Measurements from ENCODE around the gene SAT2. TPM values are rescaled to one million over a fixed set of nuclear protein-coding genes. Genes with fewer than 3 reads are reported as not detected.

SAT2 gene
- total and polyA plus RNA-seq, 10 of the 15 experiments (the other 5 are each of a cell fraction or from before 2014, with no cell fraction given): 14.6 to 44.0 (median 27.9) TPM

DNA sequence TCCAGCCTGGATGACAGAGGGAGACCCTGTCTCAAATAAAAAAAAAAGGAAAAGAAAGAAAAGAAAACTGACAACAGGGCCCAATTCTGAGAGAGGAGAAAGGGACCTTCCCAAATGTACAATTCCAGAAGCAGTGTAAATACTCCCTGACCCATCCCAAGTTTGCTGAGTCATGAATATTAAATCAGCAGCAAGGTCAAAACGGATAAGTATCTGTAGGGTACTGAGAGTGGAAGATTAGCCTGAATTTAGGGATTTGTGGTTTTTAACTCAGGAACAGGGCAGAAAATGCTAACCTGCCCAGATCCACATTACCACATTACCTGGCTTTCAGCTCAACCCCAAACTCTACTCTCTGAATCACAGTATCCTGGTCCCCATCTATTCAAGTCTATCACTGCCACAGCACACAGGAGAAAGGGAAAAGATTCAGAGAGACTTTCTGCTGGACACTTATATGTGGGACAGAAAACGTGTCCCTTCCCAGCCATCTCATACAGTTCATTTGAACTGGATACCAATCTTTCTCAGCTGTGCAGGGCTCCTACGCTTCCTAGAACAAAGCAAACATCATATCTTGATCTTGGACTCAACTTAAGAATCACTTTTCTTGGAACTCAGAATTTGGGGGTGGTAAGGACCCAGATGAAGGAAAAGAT is 15.9 kb downstream of the SAT2 start:
- TF ChIP-seq BMI1 (IDR thresholded peaks at IDR 0.05; ENCODE audit: borderline replicate concordance) (no peak), NFYB (IDR thresholded peaks at IDR 0.05; ENCODE audit: insufficient read depth, low read depth, low read length) (no peak), KLF5 (IDR thresholded peaks at IDR 0.05; ENCODE audit: partially characterized antibody) (no peak)
- DNase-seq (ENCODE audit: low read depth, low spot score) (no peak), ATAC-seq (no peak), FAIRE-seq (no peak)
- peaks cover 31% of the 10 kb centered on the region for H3K79me2 ChIP-seq (ENCODE audit: control insufficient read depth, insufficient read depth, low read length)
- ChIA-PET POLR2A (interaction anchor here (0.8 to 2.6 kb wide), 7 partner anchors 16 to 74 kb away, joined by 3 to 8 read pairs (median 4); partner anchors contain the start of genes ATP1B2 and SAT2), SMC1A (ENCODE audit: uncharacterized antibody, unreplicated experiment) (interaction anchor here (0.6 to 2.9 kb wide), 3 partner anchors 16 to 35 kb away, joined by 3 to 12 read pairs (median 7); partner anchors contain the start of genes MPDU1 and SAT2), CTCF (interaction anchor here (0.6 to 3.6 kb wide), 10 partner anchors 21 to 685 kb away, joined by 3 to 18 read pairs (median 4); partner anchors contain the start of genes MPDU1, TP53 and WRAP53), RAD21 (ENCODE audit: unreplicated experiment) (interaction anchor here (0.8 kb wide), 1 partner anchor 77 kb away, joined by 3 read pairs; the partner anchor contains the start of gene WRAP53)
- no peaks in the 10 kb centered on the region for H3K9me3 ChIP-seq (replicated peaks; ENCODE audit: control insufficient read depth, insufficient read depth, low read length)
- WGBS (ENCODE audit: insufficient coverage, insufficient replicate concordance, low lambda C conversion rate, missing lambda C conversion rate): 46% methylated on average over 3 of the region's 3 CpGs
- no peaks in the 10 kb centered on the region; the same call in 1 of the 2 replicates for H4K20me1 ChIP-seq (ENCODE audit: control insufficient read depth, insufficient read depth)
- in situ Hi-C loops (cut with MboI) (no loop called here), intact Hi-C loops (cut with micrococcal nuclease; ENCODE audit: unreplicated experiment) (loop anchor here (5.0 kb wide), 1 partner anchor 76 kb away; the partner anchor contains the start of genes TP53 and WRAP53)
- H3K27me3 ChIP-seq (replicated peaks in 1 of 2; ENCODE audit: control insufficient read depth in 2 of 2, insufficient read depth in 2 of 2, low read length in 1 of 2): no peaks in the 10 kb centered on the region
- H3K9ac ChIP-seq (ENCODE audit: control insufficient read depth, insufficient read depth, low read length): no peak overlapping the region
- H3K36me3 ChIP-seq (ENCODE audit: control insufficient read depth in 2 of 2, insufficient read depth in 2 of 2, low read length in 1 of 2): peaks cover 0 to 4% of the 10 kb centered on the region in 2 experiments; a peak in 1 of 4 replicates
- no TSS peak for BruUV-seq (replicated peaks)
- H3K4me3 ChIP-seq: peak overlapping the region; percentile 40
- peaks cover 4% of the 10 kb centered on the region; the same call in 1 of the 2 replicates for H3K4me1 ChIP-seq (ENCODE audit: control insufficient read depth, insufficient read depth, low read length)
- peak overlapping the region; percentile 40 for H3K4me2 ChIP-seq (ENCODE audit: control insufficient read depth, insufficient read depth)
- H3K27ac ChIP-seq (ENCODE audit: control insufficient read depth, insufficient read depth): no peak overlapping the region
- H2AFZ ChIP-seq (ENCODE audit: control insufficient read depth, low read depth, low read length): no peak overlapping the region

DNA sequence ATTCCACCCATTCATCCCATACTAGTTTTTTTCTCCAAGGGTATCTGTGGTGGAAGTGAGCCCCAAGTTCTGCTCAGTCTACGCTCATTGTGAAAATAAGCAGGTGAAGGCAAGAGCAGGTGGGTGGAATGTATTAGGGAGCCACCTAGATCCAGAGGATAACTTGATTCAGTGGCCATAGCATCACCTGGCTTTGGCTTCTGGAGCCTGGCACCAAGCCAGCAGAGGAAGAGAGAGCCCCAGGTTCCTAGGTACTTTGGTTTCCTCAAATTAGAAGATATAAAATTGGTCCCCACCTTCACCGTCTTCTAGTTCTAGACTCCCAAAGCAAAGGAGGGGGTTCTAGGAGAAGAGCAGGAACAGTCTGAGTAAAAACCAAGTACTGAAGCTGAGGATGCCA is 17.0 kb downstream of the SAT2 start:
- Histone ChIP-seq H3K79me2 (ENCODE audit: control insufficient read depth, insufficient read depth, low read length) (peaks cover 31% of the 10 kb centered on the region), H3K36me3 (ENCODE audit: control insufficient read depth in 2 of 2, insufficient read depth in 2 of 2, low read length in 1 of 2) (peaks cover 0 to 7% of the 10 kb centered on the region in 2 experiments; a peak in 1 of 4 replicates), H3K9me3 (replicated peaks; ENCODE audit: control insufficient read depth, insufficient read depth, low read length) (no peaks in the 10 kb centered on the region), H3K4me2 (ENCODE audit: control insufficient read depth, insufficient read depth) (no peak overlapping the region), H3K4me3 (no peak overlapping the region), H3K27ac (ENCODE audit: control insufficient read depth, insufficient read depth) (no peak overlapping the region), H3K27me3 (replicated peaks in 1 of 2; ENCODE audit: control insufficient read depth in 2 of 2, insufficient read depth in 2 of 2, low read length in 1 of 2) (no peaks in the 10 kb centered on the region), H4K20me1 (ENCODE audit: control insufficient read depth, insufficient read depth) (no peaks in the 10 kb centered on the region; the same call in 1 of the 2 replicates), H2AFZ (ENCODE audit: control insufficient read depth, low read depth, low read length) (no peak overlapping the region), H3K9ac (ENCODE audit: control insufficient read depth, insufficient read depth, low read length) (no peak overlapping the region), H3K4me1 (ENCODE audit: control insufficient read depth, insufficient read depth, low read length) (peaks cover 4% of the 10 kb centered on the region; the same call in 1 of the 2 replicates)
- DNase-seq (ENCODE audit: low read depth, low spot score) (no peak), FAIRE-seq (no peak), ATAC-seq (no peak)
- TSS peak; percentile 6 for BruUV-seq (replicated peaks)
- POLR2A ChIA-PET: interaction anchor here (0.6 to 2.6 kb wide), 3 partner anchors 17 to 553 kb away, joined by 5 to 8 read pairs (median 7); partner anchors contain the start of gene SAT2
- CTCF ChIA-PET: interaction anchor here (1.0 to 3.6 kb wide), 4 partner anchors 22 to 77 kb away, joined by 3 to 18 read pairs (median 4); partner anchors contain the start of genes MPDU1, TP53 and WRAP53
- in situ Hi-C loops (cut with MboI): no loop called here
- intact Hi-C loops (cut with micrococcal nuclease; ENCODE audit: unreplicated experiment): loop anchor here (5.0 kb wide), 1 partner anchor 77 kb away; the partner anchor contains the start of genes TP53 and WRAP53
- 93% methylated on average over 2 of the region's 2 CpGs for WGBS (ENCODE audit: insufficient coverage, insufficient replicate concordance, low lambda C conversion rate, missing lambda C conversion rate)
- RAD21 ChIA-PET (ENCODE audit: unreplicated experiment): no interaction called here
- SMC1A ChIA-PET (ENCODE audit: uncharacterized antibody, unreplicated experiment): interaction anchor here (1.2 to 2.9 kb wide), 4 partner anchors 17 to 37 kb away, joined by 3 to 12 read pairs (median 3); partner anchors contain the start of genes MPDU1 and SAT2
- TF ChIP-seq, protein P1, sequence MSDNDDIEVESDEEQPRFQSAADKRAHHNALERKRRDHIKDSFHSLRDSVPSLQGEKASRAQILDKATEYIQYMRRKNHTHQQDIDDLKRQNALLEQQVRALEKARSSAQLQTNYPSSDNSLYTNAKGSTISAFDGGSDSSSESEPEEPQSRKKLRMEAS (IDR thresholded peaks at IDR 0.05; ENCODE audit: low read depth, low read length): no peak
- TF ChIP-seq IKZF1 (conservative IDR thresholded peaks at IDR 0.05) (no peak), MEF2A (IDR thresholded peaks at IDR 0.05; ENCODE audit: insufficient read depth, low read depth, low read length) (no peak), RB1 (IDR thresholded peaks at IDR 0.05; ENCODE audit: borderline replicate concordance) (no peak), SIX5 (IDR thresholded peaks at IDR 0.05; ENCODE audit: low read depth, low read length, severe bottlenecking) (no peak), NR2C1 (IDR thresholded peaks at IDR 0.05) (no peak)
- TF ChIP-seq, protein P2, sequence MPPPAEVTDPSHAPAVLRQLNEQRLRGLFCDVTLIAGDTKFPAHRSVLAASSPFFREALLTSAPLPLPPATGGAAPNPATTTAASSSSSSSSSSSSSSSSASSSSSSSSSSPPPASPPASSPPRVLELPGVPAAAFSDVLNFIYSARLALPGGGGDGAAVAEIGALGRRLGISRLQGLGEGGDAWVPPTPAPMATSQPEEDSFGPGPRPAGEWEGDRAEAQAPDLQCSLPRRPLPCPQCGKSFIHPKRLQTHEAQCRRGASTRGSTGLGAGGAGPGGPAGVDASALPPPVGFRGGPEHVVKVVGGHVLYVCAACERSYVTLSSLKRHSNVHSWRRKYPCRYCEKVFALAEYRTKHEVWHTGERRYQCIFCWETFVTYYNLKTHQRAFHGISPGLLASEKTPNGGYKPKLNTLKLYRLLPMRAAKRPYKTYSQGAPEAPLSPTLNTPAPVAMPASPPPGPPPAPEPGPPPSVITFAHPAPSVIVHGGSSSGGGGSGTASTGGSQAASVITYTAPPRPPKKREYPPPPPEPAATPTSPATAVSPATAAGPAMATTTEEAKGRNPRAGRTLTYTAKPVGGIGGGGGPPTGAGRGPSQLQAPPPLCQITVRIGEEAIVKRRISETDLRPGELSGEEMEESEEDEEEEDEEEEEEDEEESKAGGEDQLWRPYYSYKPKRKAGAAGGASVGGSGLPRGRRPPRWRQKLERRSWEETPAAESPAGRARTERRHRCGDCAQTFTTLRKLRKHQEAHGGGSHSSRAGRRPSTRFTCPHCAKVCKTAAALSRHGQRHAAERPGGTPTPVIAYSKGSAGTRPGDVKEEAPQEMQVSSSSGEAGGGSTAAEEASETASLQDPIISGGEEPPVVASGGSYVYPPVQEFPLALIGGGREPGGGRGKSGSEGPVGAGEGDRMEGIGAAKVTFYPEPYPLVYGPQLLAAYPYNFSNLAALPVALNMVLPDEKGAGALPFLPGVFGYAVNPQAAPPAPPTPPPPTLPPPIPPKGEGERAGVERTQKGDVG (CRISPR knock-in tag; IDR thresholded peaks at IDR 0.05): no peak
- TF ChIP-seq, protein P3, sequence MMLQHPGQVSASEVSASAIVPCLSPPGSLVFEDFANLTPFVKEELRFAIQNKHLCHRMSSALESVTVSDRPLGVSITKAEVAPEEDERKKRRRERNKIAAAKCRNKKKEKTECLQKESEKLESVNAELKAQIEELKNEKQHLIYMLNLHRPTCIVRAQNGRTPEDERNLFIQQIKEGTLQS (IDR thresholded peaks at IDR 0.05; ENCODE audit: borderline replicate concordance, extremely low read depth, low read depth, low read length): no peak

Data from GM12878 (cell line).